ENCODE measurements around the gene DCP2.

DCP2 gene

DNA sequence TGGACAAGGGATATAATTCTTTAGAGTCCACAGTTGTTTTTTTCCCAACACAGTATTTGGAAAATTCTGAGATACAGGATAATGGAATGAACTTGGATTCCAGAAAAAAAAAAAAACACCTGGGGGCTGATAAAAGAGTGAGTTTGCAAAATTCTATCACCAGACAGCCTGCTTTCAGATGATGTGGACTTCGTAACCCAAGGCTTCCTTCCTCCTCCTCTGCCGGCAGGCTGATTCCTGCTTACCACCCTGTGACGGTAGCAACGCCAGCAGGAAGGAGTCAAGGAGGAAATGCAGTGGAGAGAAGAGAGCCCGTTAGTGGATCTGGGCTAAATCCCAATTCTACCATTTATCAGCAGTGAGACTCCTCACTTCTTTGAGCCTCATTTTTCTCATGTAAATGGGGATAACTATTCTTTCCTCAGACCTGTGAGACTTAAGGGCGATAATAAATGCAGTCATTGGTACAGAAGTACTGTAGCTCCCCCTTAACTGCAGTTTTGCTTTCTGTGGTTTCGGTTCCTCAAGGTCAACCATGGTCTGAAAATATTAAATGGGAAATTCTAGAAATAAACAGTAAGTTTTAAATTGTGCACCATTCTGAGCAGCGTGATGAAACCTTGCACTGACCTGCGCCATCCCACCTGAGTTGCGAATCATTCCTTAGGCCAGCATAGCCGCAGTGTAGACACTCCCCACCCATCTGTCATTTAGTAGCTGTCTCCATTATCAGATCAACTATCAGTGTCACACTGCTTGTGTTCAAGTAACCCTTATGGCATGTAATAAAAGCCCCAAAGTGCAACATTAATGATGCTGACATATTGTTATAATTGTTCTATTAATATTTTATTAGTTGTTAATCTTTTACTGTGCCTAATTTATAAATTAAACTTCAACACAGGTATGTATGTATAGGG is 71.4 kb downstream of the DCP2 start:
- no peak for DNase-seq

DNA sequence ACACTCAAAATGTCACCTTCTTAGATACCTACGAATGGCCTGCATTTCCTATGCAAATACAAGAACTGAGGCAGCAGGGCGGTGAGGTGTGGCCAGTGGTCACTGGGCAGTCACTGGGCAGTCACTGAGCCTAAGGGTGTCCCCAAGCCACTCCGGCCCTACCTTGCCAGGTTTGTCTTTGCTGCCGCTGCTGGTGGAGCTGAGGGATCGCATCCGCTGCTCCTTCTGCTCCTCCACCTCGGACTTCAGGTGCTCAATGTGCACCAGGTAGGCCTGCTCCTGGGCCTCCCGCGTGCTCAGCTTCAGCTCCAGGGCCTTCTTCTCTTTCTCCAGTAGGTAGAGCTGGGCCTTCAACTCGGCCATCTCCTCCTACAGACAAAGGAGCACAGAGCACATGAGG is 72.3 kb downstream of the DCP2 start:
- no peak for DNase-seq

- DNase-seq = no peak
Observed at GRCh38 chr5:113050721-113051382, 74.3 kb downstream of the DCP2 start.

DNA sequence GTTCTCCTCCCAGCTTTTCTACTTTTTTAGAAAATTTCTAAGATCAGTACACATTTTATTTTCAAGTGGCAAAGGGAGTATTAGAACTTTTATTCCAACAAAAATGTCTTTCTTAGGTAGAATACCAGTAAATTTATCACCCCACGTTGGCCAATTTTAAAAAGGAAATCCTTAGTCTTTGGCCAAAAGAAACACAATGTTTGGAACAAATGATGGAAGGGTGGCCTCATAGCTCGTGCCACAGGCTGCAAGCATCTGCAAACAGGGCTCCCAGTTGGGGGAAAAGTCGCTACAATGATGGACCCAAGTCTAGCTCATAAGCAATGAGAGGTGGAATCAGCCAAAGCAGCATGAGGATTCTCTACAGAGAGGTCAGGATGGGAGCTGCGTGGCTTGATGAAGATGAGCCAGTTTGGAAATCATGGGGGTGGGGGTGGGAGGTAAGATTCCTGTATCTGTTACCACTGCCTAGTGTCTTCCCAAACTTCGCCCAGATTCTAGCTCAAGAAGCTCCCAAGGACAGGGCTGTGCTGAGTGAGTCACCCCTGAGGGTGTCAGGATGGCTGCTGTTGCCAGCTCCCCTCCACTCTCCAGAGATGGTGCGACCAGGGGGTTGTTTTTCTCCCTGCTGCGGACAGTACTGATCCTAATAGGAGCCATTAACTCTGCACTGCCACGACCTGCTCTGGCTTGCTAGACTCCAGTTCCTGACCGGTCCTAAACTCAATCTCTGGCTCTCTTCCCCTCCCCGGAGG is 75.6 kb downstream of the DCP2 start:
- DNase-seq = no peak

DNA sequence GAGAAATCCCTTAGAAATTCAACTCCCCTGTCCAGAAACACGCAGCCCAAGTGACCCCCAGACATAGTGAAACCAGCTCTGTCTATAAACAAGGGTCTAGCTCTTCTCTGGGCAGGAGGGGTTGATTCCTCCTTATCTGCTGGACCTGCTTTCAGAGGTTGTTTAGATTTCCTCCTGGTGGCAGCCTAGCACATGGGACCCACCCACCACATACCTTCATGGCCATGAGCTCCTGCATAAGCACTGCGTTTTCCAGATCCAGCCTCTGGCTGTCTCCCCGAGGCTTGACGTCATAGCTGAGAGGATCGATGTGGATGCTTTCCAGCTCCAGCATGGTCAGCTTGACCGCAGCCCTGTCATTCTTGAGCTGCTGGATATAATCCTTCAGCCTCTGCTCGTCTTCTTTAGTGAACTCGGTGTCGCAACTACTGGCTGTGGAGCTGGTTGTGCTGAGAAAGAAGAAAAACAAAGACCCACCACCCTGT is 77.0 kb downstream of the DCP2 start:
- no peak for DNase-seq

- DNase-seq = no peak
Observed at GRCh38 chr5:113054899-113055298, 78.3 kb downstream of the DCP2 start.

DNA sequence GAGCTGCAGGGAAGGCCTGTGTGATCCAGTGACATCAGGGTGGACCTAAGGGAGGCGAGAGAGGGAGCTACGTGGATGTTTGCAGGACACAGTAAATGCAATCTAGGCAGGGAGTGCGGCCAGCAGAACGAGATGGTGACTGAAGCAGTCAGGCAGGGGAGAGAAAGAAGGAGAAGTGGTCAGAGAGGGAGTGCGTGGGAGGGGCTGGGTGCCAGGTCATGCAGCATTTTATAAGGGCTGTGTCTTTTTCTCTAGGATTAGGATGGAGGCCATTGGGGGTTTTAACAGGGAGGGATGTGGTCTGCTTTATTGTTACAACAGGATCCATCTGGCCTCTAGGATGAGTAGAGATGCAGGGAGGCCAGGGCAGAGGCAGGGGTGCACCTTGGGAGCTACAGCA is 80.4 kb downstream of the DCP2 start:
- DNase-seq = no peak

DNA sequence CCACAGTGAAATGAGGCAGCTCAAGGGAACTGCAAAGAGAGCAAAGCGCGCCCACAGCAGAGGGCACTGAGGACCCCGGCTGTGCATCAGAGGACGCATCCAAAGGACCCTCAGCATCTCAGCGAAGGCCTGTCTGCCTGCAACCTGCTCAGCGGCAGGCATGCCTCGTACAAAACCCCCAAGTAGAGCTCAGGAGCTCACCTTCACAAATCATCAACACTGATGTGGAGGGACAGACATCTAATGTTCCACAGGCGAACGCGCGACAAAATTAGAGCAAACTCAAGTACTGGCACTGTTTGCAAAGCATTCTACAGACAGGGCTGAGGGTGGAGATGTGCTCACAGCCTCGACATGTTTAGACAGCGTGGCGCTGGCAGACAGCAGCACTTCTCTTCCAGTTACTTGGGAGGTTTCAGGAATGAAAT is 81.0 kb downstream of the DCP2 start:
- DNase-seq = no peak

- no peak for DNase-seq
Observed at GRCh38 chr5:113058269-113058668, 81.7 kb downstream of the DCP2 start.

DNA sequence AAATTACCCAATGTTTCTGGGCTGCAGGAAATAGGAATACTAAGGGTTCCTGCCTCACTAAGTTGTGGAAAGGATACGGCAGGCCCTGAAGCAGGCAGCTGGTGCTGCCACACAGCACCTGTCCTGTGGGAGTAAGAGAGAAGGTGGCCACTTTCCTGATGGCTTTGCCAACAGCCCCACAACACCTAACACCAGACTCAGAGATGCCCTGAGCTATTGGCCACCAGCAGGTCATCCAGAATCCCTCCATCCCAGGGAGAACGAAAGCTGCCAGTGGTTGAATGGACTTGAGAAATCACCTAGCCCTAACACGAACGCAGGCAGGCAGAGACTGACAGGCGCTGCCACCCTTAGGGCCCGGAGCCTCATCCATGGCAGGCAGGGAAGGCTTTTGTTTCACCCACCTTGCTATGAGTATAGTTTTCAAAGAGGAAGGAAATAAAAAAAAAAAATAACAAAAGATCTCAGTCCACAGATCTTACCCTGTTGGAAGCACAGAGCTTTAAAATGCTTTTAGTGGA is 82.2 kb downstream of the DCP2 start:
- no peak for DNase-seq

GRCh38 chr5:113059232-113060040 is 82.8 kb downstream of the DCP2 start:
- no peak for DNase-seq

DNA sequence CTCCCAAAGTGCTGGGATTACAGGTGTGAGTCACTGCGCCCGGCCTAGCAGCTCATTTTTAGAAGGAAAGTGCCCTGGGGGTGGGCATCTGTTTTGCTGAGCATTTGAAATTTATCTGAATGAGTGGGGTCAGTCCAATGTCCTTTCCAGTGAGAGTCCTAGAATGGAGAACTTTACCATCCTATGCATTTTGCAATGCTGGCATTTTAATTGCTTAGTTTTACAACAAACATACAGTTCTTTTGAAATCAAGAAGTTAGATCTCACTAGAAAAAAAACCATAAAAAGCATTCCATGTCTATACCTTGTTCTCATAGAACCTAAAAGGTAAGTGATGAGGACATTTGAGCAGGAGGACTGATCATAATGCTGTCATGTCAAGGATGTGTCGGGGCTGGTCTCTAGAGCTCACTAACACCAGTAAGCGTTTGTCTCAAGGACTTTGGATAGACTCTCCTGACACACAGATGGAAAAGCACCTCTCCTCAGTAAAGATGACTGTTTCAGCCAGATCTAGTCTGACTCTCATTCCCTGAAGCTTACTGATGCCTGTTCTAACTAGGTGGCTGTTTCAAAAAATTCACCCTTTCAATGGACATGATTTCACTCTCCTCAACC is 83.9 kb downstream of the DCP2 start:
- DNase-seq = no peak

- DNase-seq = no peak
Observed at GRCh38 chr5:113061846-113062780, 85.5 kb downstream of the DCP2 start.

GRCh38 chr5:113062869-113063508 is 86.4 kb downstream of the DCP2 start:
- DNase-seq = no peak

DNA sequence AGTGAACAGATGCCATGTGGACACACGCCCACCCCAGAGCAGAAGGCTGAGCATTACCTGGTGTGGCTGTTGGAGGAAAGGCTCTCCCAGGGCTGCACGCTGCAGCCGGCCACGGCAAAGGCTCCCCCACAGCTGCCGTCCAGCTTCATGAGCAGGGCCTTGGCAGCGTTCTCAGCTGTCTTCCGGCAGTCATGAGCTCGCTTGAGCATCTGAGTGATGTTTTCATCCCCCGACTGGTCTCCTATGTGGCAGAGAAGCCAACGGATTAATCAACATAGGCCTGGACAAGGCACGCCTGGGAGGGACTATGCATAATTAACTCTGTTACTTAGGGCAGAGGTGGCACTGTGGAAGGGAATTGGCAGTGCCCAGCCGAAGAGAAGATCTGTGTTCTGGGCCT is 87.3 kb downstream of the DCP2 start:
- no peak for DNase-seq

DNA sequence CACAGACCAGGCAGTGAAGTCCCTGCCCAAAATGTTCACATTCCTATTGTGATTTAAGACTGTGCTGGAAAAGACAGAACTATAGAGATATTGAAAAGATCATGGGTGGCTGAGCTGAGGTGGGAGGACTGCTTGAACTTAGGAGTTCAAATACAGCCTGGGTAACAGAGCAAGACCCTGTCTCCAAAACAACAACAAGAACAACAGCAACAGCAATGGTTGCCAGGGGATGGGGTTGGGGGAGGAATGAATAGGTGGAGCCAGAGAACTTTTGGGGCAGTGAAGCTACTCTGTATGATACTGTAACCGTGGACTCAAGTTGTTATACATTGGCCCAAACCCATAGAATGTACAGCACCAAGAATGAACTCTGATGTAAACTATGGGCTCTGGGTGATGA is 88.2 kb downstream of the DCP2 start:
- DNase-seq = no peak

DNA sequence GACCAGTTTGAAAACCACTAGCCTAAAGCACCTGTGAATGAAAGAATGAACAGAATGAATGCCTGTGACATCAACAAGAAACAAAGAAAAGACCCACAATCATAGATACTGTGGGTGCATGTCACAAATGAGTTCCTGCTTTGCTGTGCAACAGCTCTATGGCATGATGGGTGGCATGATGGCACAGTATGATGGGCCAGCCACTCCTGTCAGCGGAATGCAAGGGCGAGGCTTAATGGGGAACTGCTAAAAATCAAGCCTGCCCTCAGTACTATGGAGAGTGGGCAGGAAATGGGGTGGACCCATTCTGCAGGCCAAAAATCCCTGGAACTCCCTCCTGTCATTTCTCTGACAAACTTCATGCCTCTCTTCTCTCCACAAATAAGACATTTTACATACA is 89.0 kb downstream of the DCP2 start:
- DNase-seq = no peak

- DNase-seq = no peak
Observed at GRCh38 chr5:113067635-113068344, 91.2 kb downstream of the DCP2 start.

DNA sequence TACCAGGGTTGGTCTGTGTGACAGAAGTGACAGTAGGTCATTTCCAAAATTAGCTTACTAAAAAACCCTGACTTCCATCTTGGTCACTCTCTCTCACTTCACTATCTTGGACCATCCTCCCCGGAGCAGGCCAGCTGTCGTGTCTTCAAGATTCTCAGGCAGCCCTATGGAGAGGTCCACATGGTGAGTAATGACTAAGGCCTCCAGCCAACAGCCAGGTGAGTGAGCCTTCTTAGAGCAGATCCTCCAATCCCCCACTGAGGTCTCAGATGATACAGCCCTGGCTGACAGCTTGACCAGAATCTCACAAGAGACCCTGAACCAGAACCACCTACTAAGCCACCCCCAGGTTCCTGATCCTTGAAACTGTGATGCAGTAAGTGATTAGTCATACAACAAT is 92.0 kb downstream of the DCP2 start:
- no peak for DNase-seq

Measured in DMS79 (cell line).